Loucy (cell line): ENCODE results near the gene STX1A.

Experiments used
- H2AFZ ChIP-seq: fragments of 200-600 bp; sonication (generic); 2 replicates; pipeline ENCODE4 v1.6.0; 2016; ENCODE audit warnings: antibody characterized with exemption, mild to moderate bottlenecking, low read length, moderate library complexity
- H3F3A ChIP-seq: fragments of 200-600 bp; 2 replicates; pipeline ENCODE4 v1.6.0; 2016; ENCODE audit warnings: antibody characterized with exemption, low read depth, mild to moderate bottlenecking
- H3K27me3 ChIP-seq: fragments of 200-600 bp; sonication (generic); 2 replicates; pipeline ENCODE4 v1.6.1; 2014; ENCODE audit warnings: low read length, mild to moderate bottlenecking; ENCODE audit not compliant: insufficient read depth, poor library complexity, severe bottlenecking
- H3K36me3 ChIP-seq: fragments of 200-600 bp; sonication (generic); 2 replicates; pipeline ENCODE4 v1.6.1; 2016; ENCODE audit warnings: low read length; ENCODE audit not compliant: insufficient read depth
- H3K4me1 ChIP-seq: fragments of 200-600 bp; sonication (generic); 2 replicates; pipeline ENCODE4 v1.5.1; 2014; ENCODE audit warnings: low read length, mild to moderate bottlenecking; ENCODE audit not compliant: insufficient read depth, poor library complexity, severe bottlenecking
- H3K4me2 ChIP-seq: fragments of 200-600 bp; sonication (generic); 2 replicates; pipeline ENCODE4 v1.6.0; 2014; ENCODE audit warnings: antibody characterized with exemption, low read length, low read depth, mild to moderate bottlenecking; ENCODE audit not compliant: poor library complexity, severe bottlenecking
- H3K4me3 ChIP-seq: fragments of 200-600 bp; sonication (generic); 2 replicates; pipeline ENCODE4 v1.5.1; 2014; ENCODE audit warnings: low read length, mild to moderate bottlenecking, mixed read lengths; ENCODE audit not compliant: poor library complexity, severe bottlenecking
- H3K79me2 ChIP-seq: fragments of 200-600 bp; sonication (generic); 2 replicates; pipeline ENCODE4 v1.6.1; 2014; ENCODE audit warnings: low read length; ENCODE audit not compliant: insufficient read depth
- H3K9ac ChIP-seq: fragments of 200-600 bp; sonication (generic); 2 replicates; pipeline ENCODE4 v1.6.0; 2014; ENCODE audit warnings: mild to moderate bottlenecking, low read depth, low read length, moderate library complexity; ENCODE audit not compliant: poor library complexity, severe bottlenecking
- H3K9me2 ChIP-seq: fragments of 200-600 bp; sonication (generic); replicated peaks from 2 replicates; pipeline ENCODE4 v1.6.1; 2016; ENCODE audit warnings: low read depth, low read length, mixed read lengths
- H3K9me3 ChIP-seq: fragments of 200-600 bp; sonication (generic); 2 replicates; pipeline ENCODE4 v1.6.1; 2014; ENCODE audit warnings: mild to moderate bottlenecking, antibody characterized with exemption, low read length, low read depth; ENCODE audit not compliant: insufficient read depth
- H4K20me1 ChIP-seq: fragments of 200-600 bp; sonication (generic); 2 replicates; pipeline ENCODE4 v1.6.0; 2014; ENCODE audit warnings: antibody characterized with exemption, low read length, mild to moderate bottlenecking; ENCODE audit not compliant: insufficient read depth, poor library complexity, severe bottlenecking
- EZH2phosphoT487 ChIP-seq: fragments of 200-600 bp; IDR thresholded peaks from 2 replicates; pipeline ENCODE4 v1.6.1; 2018; ENCODE audit warnings: antibody characterized with exemption, mild to moderate bottlenecking, moderate library complexity, borderline replicate concordance
- TF ChIP-seq, protein P1 (sequence below): fragments of 200-600 bp; sonication (generic); conservative IDR thresholded peaks from 2 replicates; pipeline ENCODE4 v1.5.1; 2014; ENCODE audit warnings: mild to moderate bottlenecking, antibody characterized with exemption, low read length

The STX1A gene

DNA sequence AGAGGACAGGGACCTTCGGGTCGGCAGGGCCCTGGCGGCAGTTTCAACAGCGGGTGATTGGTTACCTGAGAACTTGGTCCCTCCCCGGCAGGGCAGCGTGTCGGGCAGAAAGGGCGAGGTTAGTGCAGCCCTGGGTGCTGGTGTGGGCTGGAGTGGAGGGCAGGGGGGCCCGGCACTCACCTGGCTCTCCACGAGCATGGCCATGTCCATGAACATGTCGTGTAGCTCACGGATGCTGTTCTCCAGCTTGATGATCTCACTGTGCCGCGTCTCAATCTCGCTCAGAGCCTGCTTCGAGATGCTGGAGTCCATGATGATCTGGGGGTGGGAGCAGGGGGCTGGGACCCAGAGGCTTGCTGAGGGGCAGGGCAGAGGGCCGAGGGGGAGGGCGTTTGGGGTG is 16.8 kb downstream of the STX1A start:
- no peaks in the 10 kb centered on the region for H3K4me1 ChIP-seq
- H2AFZ ChIP-seq, result no peak overlapping the region

DNA sequence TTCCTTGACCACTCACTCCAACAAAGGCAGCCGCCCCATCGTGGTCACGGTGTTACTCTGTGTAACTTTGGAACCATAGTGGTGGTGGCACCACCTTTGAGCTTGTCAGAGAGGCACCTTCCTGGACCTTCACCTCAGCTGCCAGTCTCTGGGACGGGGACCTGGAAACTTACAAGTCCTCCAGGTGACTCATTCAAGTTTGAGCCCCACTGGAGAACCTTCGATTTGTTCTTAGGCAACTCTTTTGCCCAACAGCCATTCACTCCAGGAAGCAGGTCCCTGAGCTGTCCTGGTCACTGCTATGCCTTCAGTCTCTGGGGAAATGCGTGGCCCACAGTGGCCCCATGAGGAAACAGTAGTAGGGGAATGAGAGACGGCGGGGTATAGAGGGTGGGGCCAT is 17.2 kb downstream of the STX1A start:
- no peak overlapping the region for H3K4me2 ChIP-seq
- no peak for TF ChIP-seq EZH2phosphoT487
- TF ChIP-seq, protein P1, sequence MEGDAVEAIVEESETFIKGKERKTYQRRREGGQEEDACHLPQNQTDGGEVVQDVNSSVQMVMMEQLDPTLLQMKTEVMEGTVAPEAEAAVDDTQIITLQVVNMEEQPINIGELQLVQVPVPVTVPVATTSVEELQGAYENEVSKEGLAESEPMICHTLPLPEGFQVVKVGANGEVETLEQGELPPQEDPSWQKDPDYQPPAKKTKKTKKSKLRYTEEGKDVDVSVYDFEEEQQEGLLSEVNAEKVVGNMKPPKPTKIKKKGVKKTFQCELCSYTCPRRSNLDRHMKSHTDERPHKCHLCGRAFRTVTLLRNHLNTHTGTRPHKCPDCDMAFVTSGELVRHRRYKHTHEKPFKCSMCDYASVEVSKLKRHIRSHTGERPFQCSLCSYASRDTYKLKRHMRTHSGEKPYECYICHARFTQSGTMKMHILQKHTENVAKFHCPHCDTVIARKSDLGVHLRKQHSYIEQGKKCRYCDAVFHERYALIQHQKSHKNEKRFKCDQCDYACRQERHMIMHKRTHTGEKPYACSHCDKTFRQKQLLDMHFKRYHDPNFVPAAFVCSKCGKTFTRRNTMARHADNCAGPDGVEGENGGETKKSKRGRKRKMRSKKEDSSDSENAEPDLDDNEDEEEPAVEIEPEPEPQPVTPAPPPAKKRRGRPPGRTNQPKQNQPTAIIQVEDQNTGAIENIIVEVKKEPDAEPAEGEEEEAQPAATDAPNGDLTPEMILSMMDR, result no peak
- H3K27me3 ChIP-seq, result no peaks in the 10 kb centered on the region
- H3F3A ChIP-seq, result no peaks in the 10 kb centered on the region
- no peak overlapping the region for H3K4me3 ChIP-seq
- peaks cover 18% of the 10 kb centered on the region; the same call in 1 of the 2 replicates for H3K36me3 ChIP-seq
- H3K9ac ChIP-seq, result no peak overlapping the region
- no peaks in the 10 kb centered on the region for H3K4me1 ChIP-seq
- no peak overlapping the region for H2AFZ ChIP-seq
- H4K20me1 ChIP-seq, result no peaks in the 10 kb centered on the region
- no peaks in the 10 kb centered on the region for H3K9me2 ChIP-seq
- no peaks in the 10 kb centered on the region for H3K79me2 ChIP-seq
- no peaks in the 10 kb centered on the region for H3K9me3 ChIP-seq

More for the DNA sequence above, 16.8 kb downstream of the STX1A start:
- Histone ChIP-seq H3K79me2 (no peaks in the 10 kb centered on the region), H3K4me2 (no peak overlapping the region), H3F3A (no peaks in the 10 kb centered on the region), H4K20me1 (no peaks in the 10 kb centered on the region), H3K36me3 (peaks cover 13% of the 10 kb centered on the region; the same call in 1 of the 2 replicates), H3K4me3 (no peak overlapping the region), H3K9me2 (no peaks in the 10 kb centered on the region), H3K9me3 (no peaks in the 10 kb centered on the region), H3K27me3 (no peaks in the 10 kb centered on the region), H3K9ac (no peak overlapping the region)
- TF ChIP-seq, protein P1, result no peak
- TF ChIP-seq EZH2phosphoT487, result no peak

DNA sequence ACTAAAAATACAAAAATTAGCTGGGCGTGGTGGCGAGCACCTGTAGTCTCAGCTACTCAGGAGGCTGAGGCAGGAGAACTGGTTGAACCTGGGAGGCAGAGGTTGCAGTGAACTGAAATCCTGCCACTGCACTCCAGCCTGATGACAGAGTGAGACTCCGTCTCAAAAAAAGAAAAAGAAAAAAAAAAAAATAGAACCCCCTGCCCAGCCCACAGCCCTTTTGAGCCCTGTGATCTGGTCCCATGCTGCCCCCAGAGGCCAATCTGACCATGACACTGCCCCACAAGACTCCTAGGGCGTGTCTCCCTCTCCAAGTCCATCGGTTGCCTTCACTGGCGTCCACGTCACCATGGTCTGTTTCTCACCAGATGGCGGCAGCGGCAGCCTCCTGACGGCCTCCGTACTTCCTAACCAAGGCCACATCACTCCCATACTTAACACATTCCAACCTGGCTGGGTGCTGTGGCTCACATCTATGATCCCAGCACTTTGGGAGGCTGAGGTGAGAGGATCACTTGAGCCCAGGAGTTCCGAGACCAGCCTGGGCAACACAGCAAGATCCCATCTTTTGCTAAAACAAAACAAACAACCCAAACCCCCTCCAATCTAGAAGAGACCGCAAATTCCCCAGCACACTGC is 18.0 kb downstream of the STX1A start:
- peaks cover 24% of the 10 kb centered on the region; the same call in 1 of the 2 replicates for H3K36me3 ChIP-seq
- no peak overlapping the region for H3K4me3 ChIP-seq
- H3K9me2 ChIP-seq, result no peaks in the 10 kb centered on the region
- no peak overlapping the region for H3K9ac ChIP-seq
- no peak overlapping the region for H2AFZ ChIP-seq
- no peak overlapping the region for H3K4me2 ChIP-seq
- no peaks in the 10 kb centered on the region for H3K79me2 ChIP-seq
- no peaks in the 10 kb centered on the region for H3K9me3 ChIP-seq
- H3F3A ChIP-seq, result no peaks in the 10 kb centered on the region
- TF ChIP-seq, protein P1, result peak; percentile 64
- TF ChIP-seq EZH2phosphoT487, result no peak
- H4K20me1 ChIP-seq, result no peaks in the 10 kb centered on the region
- H3K27me3 ChIP-seq, result no peaks in the 10 kb centered on the region
- H3K4me1 ChIP-seq, result no peaks in the 10 kb centered on the region
